ENCODE results near the gene ISG15. TPM values are rescaled to one million over a fixed set of nuclear protein-coding genes. Genes with fewer than 3 reads are reported as not detected.
A peak's percentile ranks its signal among the peaks of the same experiment; 100 is the strongest.

Gene ISG15
- total and polyA plus RNA-seq, 9 of the 15 experiments (the other 6 are each of a cell fraction or from before 2014, with no cell fraction given) = 0.40 to 58.3 (median 12.2) TPM

- TF ChIP-seq ZBTB11 (CRISPR knock-in tag; IDR thresholded peaks at IDR 0.05) (no peak), ZBTB17 (CRISPR knock-in tag; IDR thresholded peaks at IDR 0.05) (0 out of 2 replicates have a peak, but pooled peaks have one; percentile 55), CUX1 (CRISPR knock-in tag; IDR thresholded peaks at IDR 0.05) (no peak), DLX4 (CRISPR knock-in tag; IDR thresholded peaks at IDR 0.05) (no peak), PCBP2 (IDR thresholded peaks at IDR 0.05; ENCODE audit: low read depth, low read length, poor library complexity, severe bottlenecking) (no peak), NONO (IDR thresholded peaks at IDR 0.05; ENCODE audit: low read depth in 2 of 2, low read length in 1 of 2) (no peak), FIP1L1 (IDR thresholded peaks at IDR 0.05; ENCODE audit: low read depth, low read length, poor library complexity, severe bottlenecking) (peak; percentile 52), RNF2 (IDR thresholded peaks at IDR 0.05) (no peak), CGGBP1 (CRISPR knock-in tag; IDR thresholded peaks at IDR 0.05) (no peak), ZEB2 (IDR thresholded peaks at IDR 0.05) (no peak), MCM7 (IDR thresholded peaks at IDR 0.05) (no peak), MEIS2 (IDR thresholded peaks at IDR 0.05; ENCODE audit: partially characterized antibody) (no peak), ZNF561 (CRISPR knock-in tag; conservative IDR thresholded peaks at IDR 0.05) (no peak), GABPB1 (CRISPR knock-in tag; IDR thresholded peaks at IDR 0.05) (peak; percentile 64), ZNF707 (CRISPR knock-in tag; conservative IDR thresholded peaks at IDR 0.05) (no peak), FOXA1 (IDR thresholded peaks at IDR 0.05; ENCODE audit: borderline replicate concordance) (no peak)
Observed at GRCh38 chr1:1040004-1040991, 27.0 kb downstream of the ISG15 start (continued).
